ENCODE data around the gene NCSTN. TPM values are rescaled to one million over a fixed set of nuclear protein-coding genes. Genes with fewer than 3 reads are reported as not detected.
A peak's percentile ranks its signal among the peaks of the same experiment; 100 is the strongest.

NCSTN gene
- total and polyA plus RNA-seq, 2 experiments from 2014 or later: 90.3 to 120 TPM

GRCh38 chr1:160401487-160401805 is 58.3 kb downstream of the NCSTN start:
- Histone ChIP-seq H3K27me3 (no peaks in the 10 kb centered on the region), H2AFZ (peak overlapping the region; percentile 100), H3K9me2 (replicated peaks; ENCODE audit: insufficient read depth) (no peaks in the 10 kb centered on the region), H3K4me1 (ENCODE audit: insufficient read depth) (peaks cover 14% of the 10 kb centered on the region), H3K27ac (peak overlapping the region; percentile 95), H3K36me3 (replicated peaks; ENCODE audit: insufficient read depth, low read depth) (no peaks in the 10 kb centered on the region), H3K4me2 (peak overlapping the region; percentile 89), H3K79me2 (peaks cover 59% of the 10 kb centered on the region), H3K9me3 (ENCODE audit: low read depth) (no peaks in the 10 kb centered on the region), H4K20me1 (ENCODE audit: insufficient read depth, poor library complexity, severe bottlenecking) (no peaks in the 10 kb centered on the region), H3K4me3 (peak overlapping the region; percentile 100)
- no peak for TF ChIP-seq EZH2phosphoT487 (IDR thresholded peaks at IDR 0.05; ENCODE audit: low read depth, severe bottlenecking, unreplicated experiment)
- TF ChIP-seq CTCF (IDR thresholded peaks at IDR 0.05; ENCODE audit: poor library complexity): no peak
- TF ChIP-seq EZH2 (IDR thresholded peaks at IDR 0.05; ENCODE audit: borderline replicate concordance): no peak
- 21% methylated on average over 7 of the region's 7 CpGs for WGBS (ENCODE audit: low lambda C conversion rate, missing lambda C conversion rate)
- DNase-seq (ENCODE audit: low spot score): no peak

GRCh38 chr1:160402001-160402795 is 59.0 kb downstream of the NCSTN start:
- Histone ChIP-seq H3K4me3 (peak overlapping the region; percentile 100), H3K79me2 (peaks cover 67% of the 10 kb centered on the region), H3K9me2 (replicated peaks; ENCODE audit: insufficient read depth) (no peaks in the 10 kb centered on the region), H2AFZ (no peak overlapping the region), H4K20me1 (ENCODE audit: insufficient read depth, poor library complexity, severe bottlenecking) (no peaks in the 10 kb centered on the region), H3K4me1 (ENCODE audit: insufficient read depth) (peaks cover 14% of the 10 kb centered on the region), H3K4me2 (peak overlapping the region; percentile 89), H3K27ac (no peak overlapping the region), H3K27me3 (no peaks in the 10 kb centered on the region), H3K36me3 (replicated peaks; ENCODE audit: insufficient read depth, low read depth) (no peaks in the 10 kb centered on the region), H3K9me3 (ENCODE audit: low read depth) (no peaks in the 10 kb centered on the region)
- TF ChIP-seq CTCF (IDR thresholded peaks at IDR 0.05; ENCODE audit: poor library complexity) (no peak), EZH2 (IDR thresholded peaks at IDR 0.05; ENCODE audit: borderline replicate concordance) (no peak), EZH2phosphoT487 (IDR thresholded peaks at IDR 0.05; ENCODE audit: low read depth, severe bottlenecking, unreplicated experiment) (no peak)
- peak; percentile 3 for DNase-seq (ENCODE audit: low spot score)
- WGBS (ENCODE audit: low lambda C conversion rate, missing lambda C conversion rate): 63% methylated on average over 9 of the region's 9 CpGs

- 48% methylated on average over 3 of the region's 3 CpGs for WGBS (ENCODE audit: low lambda C conversion rate, missing lambda C conversion rate)
- Histone ChIP-seq H3K4me2 (no peak overlapping the region), H2AFZ (no peak overlapping the region), H3K79me2 (peaks cover 75% of the 10 kb centered on the region), H3K9me3 (ENCODE audit: low read depth) (no peaks in the 10 kb centered on the region), H3K9me2 (replicated peaks; ENCODE audit: insufficient read depth) (no peaks in the 10 kb centered on the region), H3K27ac (no peak overlapping the region), H3K27me3 (no peaks in the 10 kb centered on the region), H4K20me1 (ENCODE audit: insufficient read depth, poor library complexity, severe bottlenecking) (no peaks in the 10 kb centered on the region), H3K4me1 (ENCODE audit: insufficient read depth) (peaks cover 24% of the 10 kb centered on the region), H3K4me3 (no peak overlapping the region), H3K36me3 (replicated peaks; ENCODE audit: insufficient read depth, low read depth) (no peaks in the 10 kb centered on the region)
- TF ChIP-seq EZH2 (IDR thresholded peaks at IDR 0.05; ENCODE audit: borderline replicate concordance) (no peak), CTCF (IDR thresholded peaks at IDR 0.05; ENCODE audit: poor library complexity) (no peak), EZH2phosphoT487 (IDR thresholded peaks at IDR 0.05; ENCODE audit: low read depth, severe bottlenecking, unreplicated experiment) (no peak)
- DNase-seq (ENCODE audit: low spot score): peak; percentile 0
These were observed 60.1 kb downstream of the NCSTN start for GRCh38 chr1:160403244-160403643.

Measured in hepatocyte (in vitro differentiated cells).